Lung (tissue), 12 donors: Measurements from ENCODE around the gene ZC3H18. TPM values are rescaled to one million over a fixed set of nuclear protein-coding genes. Genes with fewer than 3 reads are reported as not detected.

Experiments used
- ATAC-seq: fragments of 200-7000 bp; cut with Tn5 transposase; one replicate; pipeline ENCODE4 v1.9.1; 2020; ENCODE audit warnings: moderate number of reproducible peaks; ENCODE audit not compliant: insufficient read depth, low FRiP score
- DNase-seq, 3 donors: peaks; one replicate each; pipeline ENCODE4 v3.0.0-alpha.2; 2013 to 2017
- H3K27ac ChIP-seq, 2 donors: one replicate each; pipeline ENCODE4 v1.5.1; 2013; ENCODE audit warnings: mild to moderate bottlenecking in 2 of 2, moderate library complexity in 2 of 2, control low read depth in 1 of 2, inconsistent platforms in 1 of 2, low read depth in 1 of 2, low read length in 1 of 2
- H3K27me3 ChIP-seq, 3 donors: one replicate each; pipeline ENCODE4 v1.5.1; 2013; ENCODE audit warnings: low read length in 2 of 3; ENCODE audit not compliant: control insufficient read depth in 3 of 3, insufficient read depth in 3 of 3
- H3K36me3 ChIP-seq, 4 donors: one replicate each; pipeline ENCODE4 v1.5.1; 2013; ENCODE audit warnings: low read length in 4 of 4, mild to moderate bottlenecking in 1 of 4, moderate library complexity in 1 of 4; ENCODE audit not compliant: control insufficient read depth in 4 of 4, insufficient read depth in 4 of 4
- H3K4me1 ChIP-seq, 5 donors: one replicate each; pipeline ENCODE4 v1.5.1; 2013; ENCODE audit warnings: low read length in 5 of 5, mild to moderate bottlenecking in 2 of 5, moderate library complexity in 1 of 5; ENCODE audit not compliant: control insufficient read depth in 5 of 5, insufficient read depth in 5 of 5
- H3K4me3 ChIP-seq: one replicate; pipeline ENCODE4 v1.5.1; 2013; ENCODE audit warnings: mild to moderate bottlenecking, control low read depth, moderate library complexity
- H3K9ac ChIP-seq, 2 donors: one replicate each; pipeline ENCODE4 v1.5.1; 2013; ENCODE audit warnings: low read length in 2 of 2, control low read depth in 1 of 2; ENCODE audit not compliant: insufficient read depth in 1 of 2
- H3K9me3 ChIP-seq, 4 donors: one replicate each; pipeline ENCODE4 v1.5.1; 2013; ENCODE audit warnings: low read length in 3 of 4, mild to moderate bottlenecking in 1 of 4, moderate library complexity in 1 of 4; ENCODE audit not compliant: control insufficient read depth in 4 of 4, insufficient read depth in 3 of 4
- CTCF ChIP-seq: IDR thresholded peaks from 2 replicates; pipeline ENCODE4 v1.5.1; 2012; ENCODE audit warnings: mild to moderate bottlenecking; ENCODE audit errors: control extremely low read depth, extremely low read depth
- WGBS, 2 donors: extraction: QIAGEN DNeasy Blood & Tissue Kit; methylation state at CpG; one replicate each; pipeline ENCODE4 v1.1.7; 2013; 5-methylcytosine and 5-hydroxymethylcytosine counted together
- polyA plus RNA-seq, 2 donors: library from polyadenylated mRNA; stranded (reverse); fragments of 200-250 nt; gene quantifications; one replicate each; pipeline ENCODE4 v1.2.1, GENCODE V29; 2013
- total RNA-seq, 2 donors: library from RNA; depleted of rRNA in 1 of 2; stranded (reverse); fragments of >200 nt in 1 of 2; gene quantifications; one replicate each; pipeline ENCODE4 v1.2.1, GENCODE V29; 2014 to 2021
- donor health status: control.
- donor health status: control.
- donor health status: Bipolar disorder and iron deficiency.
- donor health status: healthy.
- donor health status: DM: yes; HTN: yes; CAD: no.

Gene ZC3H18
- total and polyA plus RNA-seq, 4 donors: 21.2 to 44.0 (median 28.6) TPM

DNA sequence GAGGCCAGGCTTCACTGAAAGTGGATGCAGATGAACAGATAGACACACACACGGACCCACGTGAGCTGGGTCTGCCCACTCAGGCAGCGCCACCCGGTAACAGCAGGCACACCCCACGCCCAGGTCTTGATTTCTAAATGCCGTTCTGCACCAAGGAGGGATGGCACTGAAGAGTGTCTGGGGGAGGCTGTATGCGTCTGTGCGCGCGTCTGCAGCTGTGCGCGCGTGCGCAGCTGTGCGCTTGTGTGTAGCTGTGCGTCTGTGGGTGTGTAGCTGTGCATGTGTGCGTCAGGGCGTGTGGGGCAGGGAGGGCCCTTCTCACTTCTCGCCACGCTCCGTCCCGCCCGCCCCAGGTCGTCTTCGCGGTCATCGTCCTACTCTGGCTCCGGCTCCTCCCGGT, 52.7 kb downstream of the ZC3H18 start:
- H3K4me1 ChIP-seq: no peaks in the 10 kb centered on the region
- peaks cover 10 to 53% (median 26%) of the 10 kb centered on the region in 4 donors for H3K36me3 ChIP-seq
- no peaks in the 10 kb centered on the region for H3K27me3 ChIP-seq
- no peak overlapping the region for H3K9ac ChIP-seq
- 97% methylated on average over 29 of the region's 29 CpGs for WGBS, 2 donors
- TF ChIP-seq CTCF: no peak
- H3K9me3 ChIP-seq: no peaks in the 10 kb centered on the region
- H3K27ac ChIP-seq: no peak overlapping the region
- no peak for DNase-seq
- no peak for ATAC-seq
- no peak overlapping the region for H3K4me3 ChIP-seq

DNA sequence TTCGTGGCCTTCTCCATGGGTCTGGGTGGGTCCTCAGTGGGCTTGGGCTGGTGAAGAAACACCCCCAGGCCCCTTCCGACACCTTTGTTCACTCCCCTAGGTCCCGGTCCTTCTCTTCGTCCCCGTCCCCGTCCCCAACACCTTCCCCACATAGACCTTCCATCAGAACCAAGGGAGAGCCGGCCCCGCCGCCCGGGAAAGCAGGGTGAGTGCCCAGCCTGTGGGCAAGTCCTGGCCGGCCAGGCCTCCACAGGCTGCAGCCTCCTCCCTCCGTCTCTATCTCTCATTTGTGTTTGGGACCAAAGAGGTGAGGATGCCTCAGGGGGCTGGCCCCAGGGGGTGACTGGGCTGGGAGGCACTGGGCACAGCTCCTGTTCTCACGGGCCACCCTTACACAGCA, 53.7 kb downstream of the ZC3H18 start:
- DNase-seq (no peak), ATAC-seq (no peak)
- Histone ChIP-seq H3K4me3 (no peak overlapping the region), H3K9me3 (no peaks in the 10 kb centered on the region), H3K36me3 (peaks cover 10 to 58% (median 28%) of the 10 kb centered on the region in 4 donors), H3K27me3 (no peaks in the 10 kb centered on the region), H3K4me1 (no peaks in the 10 kb centered on the region), H3K27ac (no peak overlapping the region), H3K9ac (no peak overlapping the region)
- no peak for TF ChIP-seq CTCF
- WGBS, 2 donors: 97 to 100% methylated on average over 13 of the region's 13 CpGs

GRCh38 chr16:88624481-88624880, 54.3 kb downstream of the ZC3H18 start:
- no peaks in the 10 kb centered on the region for H3K4me1 ChIP-seq
- TF ChIP-seq CTCF: no peak
- H3K27me3 ChIP-seq: no peaks in the 10 kb centered on the region
- ATAC-seq: no peak
- 91 to 97% methylated on average over 11 to 18 of the region's 18 CpGs for WGBS, 2 donors
- no peak for DNase-seq
- peaks cover 10 to 57% (median 29%) of the 10 kb centered on the region in 4 donors for H3K36me3 ChIP-seq
- no peak overlapping the region for H3K9ac ChIP-seq
- H3K4me3 ChIP-seq: no peak overlapping the region
- H3K9me3 ChIP-seq: no peaks in the 10 kb centered on the region
- H3K27ac ChIP-seq: no peak overlapping the region

GRCh38 chr16:88624977-88625576, 54.9 kb downstream of the ZC3H18 start:
- H3K27ac ChIP-seq: no peak overlapping the region
- H3K9me3 ChIP-seq: no peaks in the 10 kb centered on the region
- no peaks in the 10 kb centered on the region for H3K27me3 ChIP-seq
- DNase-seq (no peak), ATAC-seq (no peak)
- H3K4me3 ChIP-seq: no peak overlapping the region
- H3K4me1 ChIP-seq: no peaks in the 10 kb centered on the region
- H3K9ac ChIP-seq: no peak overlapping the region
- H3K36me3 ChIP-seq: peaks cover 10 to 60% (median 32%) of the 10 kb centered on the region in 4 donors
- 87 to 92% methylated on average over 17 of the region's 17 CpGs for WGBS, 2 donors
- no peak for TF ChIP-seq CTCF
